HG02798 (cell line): ENCODE data around the gene PRKRIP1.
"Not testable (repeated sequence)": the region's sequence is repeated elsewhere in the genome, so short reads cannot be mapped to it uniquely, and the experiment has no call there.

ENCODE experiments used
- ATAC-seq: cut with Tn5 transposase; IDR thresholded peaks from one replicate; pipeline ENCODE4 v1.9.1; 2021; ENCODE audit warnings: mild to moderate bottlenecking; ENCODE audit not compliant: unreplicated experiment, poor library complexity

Gene PRKRIP1

GRCh38 chr7:102473271-102473991, 77.3 kb downstream of the PRKRIP1 start:
- ATAC-seq: no peak

- ATAC-seq: not testable (repeated sequence)
Measured at GRCh38 chr7:102474116-102474515, 78.0 kb downstream of the PRKRIP1 start.

GRCh38 chr7:102474736-102475435, 78.7 kb downstream of the PRKRIP1 start:
- ATAC-seq: not testable (repeated sequence)
